Osteoblast (primary cell): ENCODE results near the gene CD38. TPM values are rescaled to one million over a fixed set of nuclear protein-coding genes. Genes with fewer than 3 reads are reported as not detected.
A peak's percentile ranks its signal among the peaks of the same experiment; 100 is the strongest.

Experiments
- DNase-seq: peaks from one replicate; pipeline ENCODE4 v3.0.0; 2011; ENCODE audit warnings: low spot score, mixed read lengths; ENCODE audit not compliant: insufficient read length; ENCODE audit errors: missing footprints
- H2AFZ ChIP-seq: 2 replicates; pipeline ENCODE4 v1.6.0; 2011; ENCODE audit warnings: mild to moderate bottlenecking, low read length
- H3K27ac ChIP-seq: 2 replicates; pipeline ENCODE4 v1.5.1; 2011; ENCODE audit warnings: mild to moderate bottlenecking, low read depth, low read length, moderate library complexity
- H3K27me3 ChIP-seq: 2 replicates; pipeline ENCODE4 v1.6.0; 2012; ENCODE audit warnings: mild to moderate bottlenecking, control low read depth, inconsistent platforms, low read length, moderate library complexity; ENCODE audit not compliant: insufficient read depth
- H3K36me3 ChIP-seq: 2 replicates; pipeline ENCODE4 v1.5.1; 2011; ENCODE audit warnings: mild to moderate bottlenecking, low read length, control low read depth, moderate library complexity; ENCODE audit not compliant: insufficient read depth
- H3K4me1 ChIP-seq: 2 replicates; pipeline ENCODE4 v1.5.1; 2011; ENCODE audit warnings: mild to moderate bottlenecking, low read length, control low read depth, moderate library complexity; ENCODE audit not compliant: insufficient read depth
- H3K4me2 ChIP-seq: 2 replicates; pipeline ENCODE4 v1.6.0; 2011; ENCODE audit warnings: mild to moderate bottlenecking, low read length; ENCODE audit not compliant: insufficient read depth
- H3K4me3 ChIP-seq: fragments of 200-600 bp; sonication (generic); 3 replicates; pipeline ENCODE4 v1.5.1; 2012; ENCODE audit warnings: mild to moderate bottlenecking, low read length, inconsistent platforms; ENCODE audit not compliant: insufficient read depth
- H3K79me2 ChIP-seq: 2 replicates; pipeline ENCODE4 v1.6.0; 2012; ENCODE audit warnings: mild to moderate bottlenecking, low read length, control low read depth, inconsistent platforms; ENCODE audit not compliant: insufficient read depth
- H3K9me3 ChIP-seq: 2 replicates; pipeline ENCODE4 v1.5.1; 2011; ENCODE audit warnings: low read depth, low read length, control low read depth
- H4K20me1 ChIP-seq: 2 replicates; pipeline ENCODE4 v1.6.0; 2012; ENCODE audit warnings: mild to moderate bottlenecking, low read length, control low read depth; ENCODE audit not compliant: insufficient read depth
- CTCF ChIP-seq: IDR thresholded peaks from 2 replicates; pipeline ENCODE4 v1.5.1; 2011; ENCODE audit warnings: mild to moderate bottlenecking, low read depth, low read length, moderate library complexity; ENCODE audit errors: extremely low read depth
- total RNA-seq: library from RNA; depleted of rRNA; stranded (reverse); fragments of >200 nt; gene quantifications from 2 replicates; pipeline ENCODE4 v1.2.3, GENCODE V29; 2012

Gene CD38
- total RNA-seq, 1 donor = under 0.01 TPM

DNA sequence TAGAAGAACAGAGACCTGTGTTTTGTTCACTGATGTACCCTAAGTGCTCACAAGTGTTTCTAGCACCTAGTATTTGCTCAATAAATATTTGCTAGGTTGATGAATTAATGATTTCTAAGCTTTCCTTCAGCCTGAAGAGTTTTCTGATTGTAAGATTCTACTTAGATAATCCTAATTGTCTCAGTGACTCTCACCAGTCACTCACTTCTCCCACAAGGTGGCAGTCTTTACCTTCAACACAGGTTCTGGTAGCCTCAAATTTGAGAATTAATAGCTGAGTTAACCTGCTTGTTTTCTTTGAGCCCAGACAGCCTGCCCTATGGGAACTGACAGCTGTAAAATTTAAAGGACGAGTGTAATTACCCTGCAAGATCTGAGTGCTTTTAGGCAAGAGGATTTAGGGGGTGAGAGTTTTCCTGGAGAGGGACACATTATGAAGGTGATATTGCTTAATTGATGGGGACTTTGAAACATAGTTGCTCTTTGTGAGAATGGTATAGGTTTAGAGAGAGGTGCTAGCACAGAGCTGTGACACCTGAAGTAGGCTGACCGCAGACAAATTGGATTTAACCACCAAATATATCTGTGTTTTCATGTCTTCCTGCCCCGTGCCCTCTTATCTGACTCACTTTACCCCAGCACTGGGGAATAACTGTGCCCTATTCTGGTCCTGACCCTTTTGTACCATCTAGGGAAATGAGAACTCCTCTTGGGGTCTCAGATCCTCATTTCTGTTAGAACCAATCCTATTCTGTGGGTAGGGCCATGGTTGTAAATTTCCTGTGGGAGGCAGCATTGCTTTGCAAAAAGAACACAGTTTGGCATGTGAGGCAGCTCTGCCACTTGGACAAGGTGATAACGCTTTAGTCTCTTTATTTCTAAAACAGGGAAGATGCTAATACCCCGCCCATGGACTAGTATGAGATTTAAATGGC lies 27.7 kb downstream of the CD38 start:
- Histone ChIP-seq H3K79me2 (no peaks in the 10 kb centered on the region), H3K4me1 (no peaks in the 10 kb centered on the region), H4K20me1 (no peaks in the 10 kb centered on the region), H3K27ac (no peak overlapping the region), H3K9me3 (no peaks in the 10 kb centered on the region), H3K36me3 (no peaks in the 10 kb centered on the region), H3K4me3 (no peak overlapping the region), H3K27me3 (peaks cover 37% of the 10 kb centered on the region), H2AFZ (no peak overlapping the region), H3K4me2 (no peak overlapping the region)
- peak; percentile 83 for TF ChIP-seq CTCF
- no peak for DNase-seq

DNA sequence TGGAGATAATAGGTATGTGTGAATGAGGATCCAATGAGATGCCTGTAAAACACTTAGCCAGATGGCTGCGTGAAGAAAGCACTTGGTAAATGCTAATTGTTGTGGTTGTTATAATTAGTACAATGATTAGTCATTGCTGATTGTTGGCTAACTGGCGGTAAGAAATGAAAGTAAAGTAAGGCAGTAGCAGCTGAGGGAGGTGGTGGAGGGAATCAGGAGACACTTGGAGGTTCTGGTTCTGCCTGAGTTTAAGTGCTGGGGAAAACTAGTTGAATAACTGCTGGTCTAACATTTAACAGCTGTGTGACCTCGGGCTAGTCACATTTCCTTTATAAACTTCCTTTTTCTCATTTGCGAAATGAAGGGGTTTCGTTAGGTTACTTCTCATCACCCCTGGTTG lies 30.9 kb downstream of the CD38 start:
- TF ChIP-seq CTCF = no peak
- H3K27ac ChIP-seq = no peak overlapping the region
- no peaks in the 10 kb centered on the region for H3K36me3 ChIP-seq
- no peaks in the 10 kb centered on the region for H3K9me3 ChIP-seq
- no peak overlapping the region for H2AFZ ChIP-seq
- no peaks in the 10 kb centered on the region for H4K20me1 ChIP-seq
- H3K4me1 ChIP-seq = no peaks in the 10 kb centered on the region
- no peak overlapping the region for H3K4me3 ChIP-seq
- H3K79me2 ChIP-seq = no peaks in the 10 kb centered on the region
- peaks cover 20% of the 10 kb centered on the region for H3K27me3 ChIP-seq
- DNase-seq = no peak
- H3K4me2 ChIP-seq = peak overlapping the region; percentile 25

DNA sequence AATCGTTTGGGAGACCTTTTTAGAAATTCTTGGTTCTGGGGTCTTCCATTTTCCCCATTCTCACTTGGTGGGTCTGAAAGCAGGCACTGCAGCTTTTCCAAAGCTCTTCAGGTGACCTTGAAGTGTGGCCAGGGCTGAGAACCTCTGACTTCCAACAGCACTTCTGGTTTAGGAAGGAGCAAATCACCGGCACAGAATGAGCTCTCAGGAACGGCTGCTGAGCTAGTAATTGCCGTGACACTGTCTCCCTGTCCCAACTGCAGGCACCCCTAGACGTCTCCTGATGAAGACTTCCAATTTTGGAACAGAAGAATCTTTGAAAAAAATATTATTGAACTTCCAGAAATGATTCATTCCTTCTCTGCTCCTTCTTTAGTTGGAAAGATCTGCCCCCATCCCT lies 31.3 kb downstream of the CD38 start:
- Histone ChIP-seq H2AFZ (no peak overlapping the region), H3K36me3 (no peaks in the 10 kb centered on the region), H3K9me3 (no peaks in the 10 kb centered on the region), H3K4me2 (peak overlapping the region; percentile 25), H3K27ac (no peak overlapping the region), H3K27me3 (peaks cover 20% of the 10 kb centered on the region), H3K4me1 (no peaks in the 10 kb centered on the region), H3K79me2 (no peaks in the 10 kb centered on the region), H4K20me1 (no peaks in the 10 kb centered on the region), H3K4me3 (no peak overlapping the region)
- DNase-seq = no peak
- no peak for TF ChIP-seq CTCF

- no peak for TF ChIP-seq CTCF
- H3K4me3 ChIP-seq = no peak overlapping the region
Measured at GRCh38 chr4:15811703-15812337, 33.7 kb downstream of the CD38 start.

More at GRCh38 chr4:15811703-15812337, 33.7 kb downstream of the CD38 start:
- H3K36me3 ChIP-seq = no peaks in the 10 kb centered on the region
- H3K4me1 ChIP-seq = no peaks in the 10 kb centered on the region
- H3K4me2 ChIP-seq = no peak overlapping the region
- no peaks in the 10 kb centered on the region for H3K9me3 ChIP-seq
- no peaks in the 10 kb centered on the region for H3K79me2 ChIP-seq
- DNase-seq = no peak
- H2AFZ ChIP-seq = no peak overlapping the region
- peaks cover 20% of the 10 kb centered on the region for H3K27me3 ChIP-seq
- no peak overlapping the region for H3K27ac ChIP-seq
- H4K20me1 ChIP-seq = no peaks in the 10 kb centered on the region
